HG03439 (cell line): Measurements from ENCODE around the gene CHRNB1.

Source experiments
- ATAC-seq: cut with Tn5 transposase; IDR thresholded peaks from one replicate; pipeline ENCODE4 v1.9.1; 2021; ENCODE audit warnings: mild to moderate bottlenecking, moderate library complexity; ENCODE audit not compliant: unreplicated experiment

Gene CHRNB1

GRCh38 chr17:7437369-7437863, 7.4 kb upstream of the CHRNB1 start:
- no peak for ATAC-seq

DNA sequence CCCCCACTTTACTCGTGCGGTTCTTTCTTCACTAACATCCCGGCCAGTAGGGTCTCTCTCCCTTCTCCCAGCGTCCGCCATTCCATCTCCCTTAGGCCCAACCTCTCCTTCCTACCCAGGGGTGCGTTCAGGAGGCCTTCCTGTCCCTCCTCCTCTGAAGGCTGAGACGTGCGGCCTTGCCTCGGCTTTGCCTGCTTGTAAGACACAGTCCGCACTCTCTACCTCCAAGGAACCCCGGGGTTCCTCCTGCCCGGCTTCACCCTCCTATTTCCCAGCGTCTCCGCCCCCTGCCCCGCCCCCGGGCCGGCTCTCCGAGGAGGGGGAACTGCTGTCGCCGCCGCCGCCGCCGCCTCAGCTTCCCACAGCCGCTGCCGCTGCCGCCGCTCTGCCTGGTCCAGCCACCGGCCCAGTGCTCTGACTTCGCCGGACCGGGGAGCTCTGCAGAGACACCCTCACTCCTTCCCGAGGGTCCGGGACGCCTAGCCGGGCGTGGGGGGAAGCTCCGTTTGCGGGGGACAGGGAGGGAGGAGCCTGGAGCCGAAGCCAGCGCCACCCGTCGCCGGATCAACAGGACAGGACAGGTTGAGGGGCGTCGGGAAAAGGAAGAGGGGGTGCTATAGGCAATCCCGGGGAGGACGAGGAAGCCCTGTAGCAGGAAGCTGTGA, 6.8 kb upstream of the CHRNB1 start:
- no peak for ATAC-seq

GRCh38 chr17:7438656-7439460, 6.0 kb upstream of the CHRNB1 start:
- ATAC-seq, result no peak

GRCh38 chr17:7439462-7440112, 5.3 kb upstream of the CHRNB1 start, which contains the start of gene FGF11:
Gene FGF11 (plus strand): TSS chr17:7439512. CDS start chr17:7439621, 109 bp downstream.
- ATAC-seq, result no peak

DNA sequence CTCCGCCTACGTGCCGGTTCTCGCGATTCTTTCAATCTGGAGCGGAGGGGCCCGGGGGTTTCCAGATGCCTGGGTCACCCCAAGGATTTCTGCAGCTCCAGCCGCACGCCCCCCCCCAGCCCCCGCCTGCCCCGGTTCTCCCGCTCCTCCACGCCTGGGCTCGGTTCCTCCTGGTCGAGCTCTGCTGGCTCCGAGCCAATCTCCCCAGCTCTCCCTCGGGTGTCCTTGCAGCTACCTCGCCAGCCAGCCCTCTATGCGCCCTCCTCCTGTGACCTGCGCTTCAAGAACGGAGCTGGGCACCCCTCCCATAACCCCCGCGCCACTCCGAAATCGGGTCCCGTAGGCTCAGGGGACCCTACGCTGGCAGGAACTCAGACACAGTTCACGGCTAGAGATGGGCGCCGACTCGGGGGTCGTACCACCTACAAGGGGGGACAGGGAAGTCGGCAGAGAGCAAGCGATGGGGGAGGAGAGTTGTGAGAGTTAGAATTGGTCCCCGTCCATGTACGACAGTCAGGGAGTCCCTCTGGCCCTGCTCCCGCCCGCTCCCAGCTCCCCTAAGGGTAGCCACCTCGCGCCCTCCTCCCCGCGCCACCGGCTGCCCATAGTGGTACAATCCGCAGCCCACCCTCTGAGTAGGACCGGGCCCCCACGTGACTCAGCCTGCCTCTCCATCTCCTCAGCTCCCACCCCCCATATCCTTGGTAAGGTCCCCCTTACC, 4.6 kb upstream of the CHRNB1 start:
- no peak for ATAC-seq

DNA sequence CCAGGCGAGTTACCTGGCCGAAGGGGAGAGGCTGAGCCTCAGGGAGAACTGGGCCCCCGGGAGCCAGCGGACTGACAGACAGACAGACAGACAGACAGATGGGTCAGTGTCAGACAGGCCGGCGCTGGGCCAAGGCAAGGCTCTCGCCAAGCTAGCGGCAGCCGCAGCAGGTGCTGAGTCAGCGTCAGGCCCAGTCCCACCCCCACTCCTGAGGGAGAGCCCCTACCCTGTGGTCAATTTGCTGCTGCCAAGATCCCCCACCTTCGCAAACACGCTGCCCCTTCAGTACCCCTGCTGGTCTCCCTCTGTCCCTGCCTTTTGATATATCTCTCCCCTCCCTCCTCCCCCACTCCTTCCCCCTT, 4.0 kb upstream of the CHRNB1 start:
- no peak for ATAC-seq

DNA sequence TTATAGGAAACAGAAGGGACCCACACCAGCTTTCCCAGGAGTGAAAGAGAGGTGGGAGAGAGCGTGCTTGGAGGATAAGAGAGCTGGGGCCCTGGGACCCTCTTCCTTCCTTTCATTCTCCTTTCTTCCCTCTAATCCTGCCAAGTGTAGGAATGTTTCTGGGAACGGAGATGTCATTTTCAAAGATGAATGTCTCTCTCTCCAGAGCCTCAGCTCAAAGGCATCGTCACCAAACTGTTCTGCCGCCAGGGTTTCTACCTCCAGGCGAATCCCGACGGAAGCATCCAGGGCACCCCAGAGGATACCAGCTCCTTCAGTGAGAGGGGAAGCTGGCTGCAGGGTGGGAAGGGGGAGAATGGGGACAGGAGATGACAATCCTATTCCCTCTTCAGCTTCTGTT, 3.6 kb upstream of the CHRNB1 start:
- ATAC-seq, result no peak

- no peak for ATAC-seq
These were observed 2.7 kb upstream of the CHRNB1 start for GRCh38 chr17:7442142-7442541.

GRCh38 chr17:7443499-7444485, 1.1 kb upstream of the CHRNB1 start:
- no peak for ATAC-seq

DNA sequence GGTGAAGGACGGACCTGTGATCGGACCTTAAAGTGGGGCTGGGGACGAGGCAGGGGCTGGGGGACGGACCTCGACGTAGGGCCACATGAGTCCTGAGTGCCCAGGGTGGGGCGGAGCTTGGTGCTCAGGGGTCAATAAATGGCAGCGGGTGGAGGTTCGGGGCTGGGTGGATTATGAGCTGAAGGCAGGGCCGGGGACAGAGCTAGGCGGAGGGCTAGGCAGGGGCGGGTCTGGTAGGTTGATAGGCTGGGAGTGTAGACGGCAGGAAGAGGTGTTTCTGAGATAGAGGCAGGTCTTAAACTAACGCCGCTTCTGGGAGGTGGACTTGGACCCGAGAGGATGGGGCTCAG, 733 bp downstream of the CHRNB1 start:
- peak; percentile 17 for ATAC-seq

GRCh38 chr17:7448461-7448860, 3.6 kb downstream of the CHRNB1 start:
- no peak for ATAC-seq

- ATAC-seq, result no peak
These were observed 15.2 kb downstream of the CHRNB1 start for GRCh38 chr17:7459961-7460545.

- no peak for ATAC-seq
These were observed 16.2 kb downstream of the CHRNB1 start for GRCh38 chr17:7460850-7461660.

DNA sequence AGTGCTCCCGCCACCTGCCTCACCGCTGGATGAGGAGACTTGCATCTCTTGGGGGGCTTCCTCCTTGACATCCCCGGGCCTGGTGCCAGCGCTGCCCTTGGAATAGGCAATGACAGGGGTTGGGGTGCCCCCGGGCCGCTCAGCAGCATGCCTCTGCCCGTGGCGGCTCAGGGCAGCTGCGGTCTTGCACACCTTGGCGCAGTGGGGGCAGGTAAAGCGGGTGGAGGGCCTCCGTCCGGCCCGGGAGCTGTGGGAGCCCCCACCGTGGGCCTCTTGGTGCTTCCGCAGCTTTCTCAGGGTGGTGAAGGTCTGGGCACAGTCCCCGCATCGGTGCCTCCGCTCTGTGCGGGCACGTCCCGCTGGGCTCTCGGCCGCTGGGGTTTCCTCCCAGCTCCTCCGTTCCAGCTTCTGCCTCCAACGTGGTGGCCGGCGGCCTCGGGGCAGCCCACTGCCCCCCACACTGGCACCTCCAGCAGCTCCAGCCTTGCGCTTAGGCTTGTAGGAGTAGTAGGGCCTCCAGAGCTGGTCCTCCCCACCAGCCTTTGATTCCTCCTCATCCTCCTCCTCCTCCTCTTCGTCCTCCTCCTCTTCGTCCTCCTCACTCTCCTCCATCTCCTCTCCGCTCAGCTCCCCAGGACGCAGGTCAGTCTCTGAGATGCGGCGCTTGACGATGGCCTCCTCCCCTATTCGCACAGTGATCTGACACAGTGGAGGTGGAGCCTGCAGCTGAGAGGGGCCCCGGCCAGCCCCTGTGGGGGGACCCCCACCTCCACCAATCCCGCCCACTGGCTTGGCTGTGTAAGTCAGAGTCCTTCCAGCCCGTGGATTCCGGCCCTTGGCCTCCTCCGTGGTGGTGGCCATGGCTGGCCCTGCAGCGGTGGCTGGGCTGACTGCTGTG, 17.9 kb downstream of the CHRNB1 start:
- no peak for ATAC-seq

DNA sequence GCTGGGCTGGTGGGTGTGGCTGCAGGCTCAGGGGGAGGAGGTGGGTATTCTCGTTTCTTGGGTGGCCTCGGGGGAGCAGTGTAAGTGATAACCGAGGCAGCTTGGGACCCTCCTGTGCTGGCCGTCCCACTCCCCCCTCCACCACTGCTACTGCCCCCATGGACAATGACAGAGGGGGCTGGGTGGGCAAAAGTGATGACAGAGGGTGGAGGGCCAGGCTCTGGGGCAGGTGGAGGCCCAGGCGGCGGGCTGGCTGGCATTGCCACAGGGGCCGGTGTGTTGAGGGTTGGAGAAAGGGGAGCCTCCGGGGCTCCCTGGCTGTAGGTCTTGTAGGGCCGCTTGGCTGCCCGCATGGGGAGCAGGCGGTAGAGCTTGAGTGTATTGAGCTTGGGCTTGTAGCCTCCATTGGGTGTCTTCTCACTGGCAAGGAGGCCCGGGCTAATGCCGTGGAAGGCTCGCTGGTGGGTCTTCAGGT, 18.5 kb downstream of the CHRNB1 start:
- no peak for ATAC-seq

DNA sequence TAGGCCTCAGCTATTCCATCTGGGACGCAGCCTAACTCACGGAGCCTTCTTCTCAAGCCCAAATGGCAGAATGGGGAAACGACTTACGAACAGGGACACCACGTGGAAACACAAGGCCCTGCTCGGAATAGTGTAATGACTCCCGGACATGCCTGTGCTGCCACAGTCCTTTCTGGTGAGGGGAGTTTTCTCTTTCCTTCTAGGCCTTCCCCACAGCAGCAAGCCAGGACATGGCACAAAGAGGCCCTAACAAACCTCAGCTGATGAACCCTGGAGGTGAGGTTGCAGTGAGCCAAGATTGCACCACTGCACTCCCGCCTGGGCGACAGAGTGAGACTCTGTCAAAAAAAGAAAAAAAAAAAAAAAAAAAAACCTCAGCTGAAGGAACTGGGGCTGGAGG, 19.2 kb downstream of the CHRNB1 start:
- ATAC-seq, result no peak

- no peak for ATAC-seq
These were observed 20.9 kb downstream of the CHRNB1 start for GRCh38 chr17:7465597-7466275.
